MV-4-11 (cell line): ENCODE results near the gene MUC21.

Source experiments
- DNase-seq: peaks from one replicate; lab custom pipeline; 2025; lab: John Stamatoyannopoulos, UW

Gene MUC21

DNA sequence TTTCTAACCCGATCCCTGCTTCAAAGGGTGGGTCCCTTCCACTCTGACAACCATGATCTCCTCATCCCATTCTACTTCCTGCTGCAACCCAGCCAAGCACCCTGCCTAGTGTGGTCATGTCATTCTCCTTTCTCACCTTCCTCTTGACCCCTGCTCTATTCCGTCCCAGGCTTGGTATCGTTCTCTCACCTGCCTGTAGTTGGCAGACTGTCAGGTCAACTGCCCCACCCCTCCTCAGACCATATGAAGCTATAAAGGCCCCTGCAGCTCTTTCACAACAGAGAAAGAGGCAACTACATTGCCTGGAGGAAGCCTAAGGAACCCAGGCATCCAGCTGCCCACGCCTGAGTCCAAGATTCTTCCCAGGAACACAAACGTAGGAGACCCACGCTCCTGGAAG lies at the start of gene MUC21:
TSS of gene MUC21 (plus strand) at position 280 of the 400 bp plus-strand sequence. CDS start 241 bp downstream, outside the sequence.
- DNase-seq, result no peak

DNA sequence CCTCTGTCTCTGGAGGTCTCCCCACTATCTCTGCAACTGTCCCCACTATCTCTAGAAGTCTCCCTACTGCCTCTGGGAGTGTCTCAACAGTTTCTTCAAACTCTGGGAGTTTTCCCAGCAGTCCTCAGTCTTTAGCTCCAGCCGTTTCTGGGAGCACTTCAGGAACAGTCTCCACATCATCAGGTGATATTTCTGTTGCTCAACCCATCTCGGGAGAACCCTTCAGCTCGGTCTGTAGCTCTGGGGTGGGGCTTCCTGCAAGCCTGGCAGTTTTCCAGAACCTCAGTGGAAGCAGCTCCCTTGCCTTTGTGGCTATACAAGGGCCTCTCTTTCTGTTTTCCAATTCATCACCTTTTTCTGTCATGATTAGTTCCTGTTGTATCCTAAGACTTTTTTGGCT lies 48.5 kb upstream of the MUC21 start:
- DNase-seq, result no peak

DNA sequence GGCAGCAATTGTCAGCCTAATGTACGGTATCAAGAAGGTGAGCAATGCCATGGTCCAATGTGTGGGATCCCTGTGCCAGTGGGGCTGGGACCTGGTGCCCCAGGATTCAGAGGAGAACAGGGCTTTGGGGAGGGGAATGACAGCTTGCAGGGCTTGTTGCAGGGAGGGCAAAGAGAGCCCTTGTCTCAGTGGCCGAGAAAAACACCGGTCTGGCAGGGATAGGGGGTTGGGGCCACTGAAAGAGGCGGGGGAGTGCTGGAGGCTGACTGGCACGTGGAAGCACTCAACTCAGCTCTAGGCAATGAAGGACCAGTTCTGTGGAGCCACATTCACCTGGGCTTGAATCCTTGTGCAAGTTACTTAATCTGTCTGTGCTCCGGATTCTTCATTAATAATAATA lies 46.3 kb upstream of the MUC21 start:
- no peak for DNase-seq

DNA sequence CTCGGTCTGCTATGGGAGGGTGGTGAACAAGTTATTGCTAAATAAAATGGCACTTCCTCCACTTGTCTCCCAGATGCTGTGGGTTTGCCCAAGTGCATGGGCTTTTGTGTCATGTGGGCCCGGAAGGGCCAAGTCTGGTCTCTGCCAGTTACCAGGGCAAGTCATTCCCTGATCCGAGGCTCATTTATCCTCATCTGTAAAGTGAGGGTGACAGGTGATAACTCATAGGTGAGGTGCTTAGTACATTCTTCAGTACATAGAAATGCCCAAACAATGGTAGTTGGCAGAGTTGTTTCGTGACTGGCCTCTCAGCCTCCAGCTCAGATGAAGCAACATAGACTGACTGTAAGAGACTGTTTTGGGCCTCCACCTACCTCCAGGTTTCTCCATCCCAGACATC lies 44.8 kb upstream of the MUC21 start:
- DNase-seq, result no peak

DNA sequence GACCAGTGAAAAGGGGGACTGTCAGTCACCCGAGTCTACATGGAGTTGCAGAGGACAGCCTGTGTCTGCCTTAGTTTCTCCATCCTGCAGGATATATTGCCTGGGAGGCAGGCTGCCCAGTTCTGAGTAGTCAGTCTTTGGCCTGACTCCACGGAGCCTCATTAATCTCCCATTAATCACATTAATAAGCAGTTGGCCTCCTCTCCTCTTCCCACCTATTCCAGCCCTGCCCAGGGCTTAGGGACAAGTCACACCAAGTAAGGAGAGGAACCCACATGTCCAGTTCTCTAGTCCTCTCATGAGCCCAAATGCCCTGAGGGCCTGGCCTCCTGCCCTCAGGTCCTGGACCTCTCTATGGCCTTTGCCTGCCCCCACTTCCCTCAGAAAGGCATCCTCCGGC lies 44.0 kb upstream of the MUC21 start:
- DNase-seq, result no peak

DNA sequence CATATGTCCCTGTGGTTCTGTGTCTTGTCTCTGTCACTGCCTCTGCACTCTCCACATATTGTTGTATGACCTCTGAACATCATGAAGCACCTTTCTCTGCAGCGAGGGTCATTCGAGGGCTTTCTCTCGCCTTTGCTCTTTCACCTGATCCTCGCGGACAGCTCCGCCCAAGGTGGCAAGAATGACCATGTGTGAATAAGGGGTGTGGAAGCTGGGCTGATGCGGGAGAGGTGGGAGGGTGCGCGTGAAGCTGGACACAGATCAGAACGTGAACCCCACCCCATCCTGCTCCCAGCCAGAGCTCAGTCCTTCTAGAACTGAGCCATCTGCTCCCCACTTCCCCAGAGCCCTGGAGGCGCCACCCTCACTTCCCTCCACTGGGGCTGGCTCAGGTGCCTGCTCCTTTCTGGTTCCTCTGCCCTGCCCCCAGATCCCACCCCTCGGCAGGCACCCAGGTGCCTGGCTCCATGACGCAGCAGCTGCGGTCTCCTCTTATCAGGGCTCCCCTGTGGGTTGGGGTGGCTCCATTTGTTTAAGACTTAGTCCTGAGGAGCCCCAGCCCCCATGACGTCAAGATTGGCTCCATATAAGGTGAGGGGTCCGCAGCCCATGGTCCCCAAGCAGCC lies 43.0 kb upstream of the MUC21 start, which contains the start of gene MUCL3:
TSS of gene MUCL3 (plus strand) at position 613 of the 626 bp plus-strand sequence. CDS start 27 bp downstream, outside the sequence.
- no peak for DNase-seq

DNA sequence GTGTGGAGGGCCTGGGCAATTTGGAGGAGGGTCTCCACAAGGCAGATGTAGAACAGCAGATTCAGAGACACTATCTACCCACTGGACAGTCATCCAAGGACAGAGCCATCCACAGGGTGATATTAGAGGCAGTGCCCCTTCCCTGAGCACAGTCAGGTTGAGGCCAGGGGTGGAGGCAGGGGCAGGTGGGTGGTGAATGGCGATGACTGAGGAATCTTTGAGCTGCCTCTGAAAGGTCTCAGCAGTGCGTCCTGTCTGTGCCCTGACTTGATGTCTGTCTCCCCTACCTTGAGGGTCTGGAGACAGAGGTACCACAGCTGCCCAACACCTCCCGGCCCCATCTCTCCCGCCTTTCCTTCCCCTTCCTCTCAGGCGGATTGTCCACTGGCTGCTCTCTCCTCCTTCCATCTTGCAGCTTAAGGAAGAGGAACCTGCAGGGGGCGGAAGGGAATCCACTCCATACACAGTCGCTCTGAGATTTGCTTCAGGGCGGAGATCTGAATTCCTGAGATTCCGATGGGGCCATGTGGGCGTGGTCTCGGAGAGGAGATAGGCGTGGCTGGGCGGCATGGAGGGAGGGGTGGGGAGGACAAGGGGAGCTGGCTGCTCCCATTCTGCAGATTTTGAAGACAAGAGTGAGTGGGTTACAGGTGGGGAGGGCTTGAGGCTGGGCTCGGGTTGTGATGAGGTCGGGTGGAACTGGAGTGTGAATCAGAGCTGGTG lies 41.0 kb upstream of the MUC21 start:
- no peak for DNase-seq

DNA sequence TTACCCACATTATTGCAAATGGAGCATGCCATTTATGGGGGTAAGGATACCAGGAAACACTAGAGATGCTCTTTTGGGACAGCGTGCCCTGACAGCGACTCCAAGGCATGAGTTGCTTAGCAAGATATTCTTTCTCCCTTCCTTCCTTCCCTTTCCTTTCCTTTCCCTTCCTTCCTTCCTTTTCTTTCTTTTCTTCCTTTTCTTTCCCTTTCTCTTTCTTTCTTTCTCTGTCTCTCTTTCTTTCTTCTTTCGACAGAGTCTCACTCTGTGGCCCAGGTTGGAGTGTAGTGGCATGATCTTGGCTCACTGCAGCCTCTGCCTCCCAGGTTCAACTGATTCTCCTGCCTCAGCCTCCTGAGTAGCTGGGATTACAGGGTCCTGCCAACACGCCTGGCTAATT lies 39.5 kb upstream of the MUC21 start:
- no peak for DNase-seq

DNA sequence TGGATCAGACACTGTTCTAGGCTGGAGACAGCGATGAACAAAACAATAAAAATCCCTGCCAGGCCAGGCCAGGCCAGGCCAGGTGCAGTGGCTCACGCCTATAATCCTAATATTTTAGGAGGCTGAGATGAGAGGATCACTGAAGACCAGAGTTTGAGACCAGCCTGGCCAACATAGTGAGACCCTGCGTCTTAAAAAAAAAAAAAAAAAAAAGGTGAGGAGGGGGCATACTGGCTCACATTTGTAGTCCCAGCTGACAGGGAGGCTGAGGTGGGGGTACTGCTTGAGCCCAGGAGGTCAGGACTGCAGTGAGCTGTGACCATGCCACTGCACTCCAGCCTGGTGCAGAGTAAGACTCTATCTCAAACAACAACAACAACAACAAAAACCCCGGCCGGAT lies 38.2 kb upstream of the MUC21 start:
- DNase-seq, result no peak

DNA sequence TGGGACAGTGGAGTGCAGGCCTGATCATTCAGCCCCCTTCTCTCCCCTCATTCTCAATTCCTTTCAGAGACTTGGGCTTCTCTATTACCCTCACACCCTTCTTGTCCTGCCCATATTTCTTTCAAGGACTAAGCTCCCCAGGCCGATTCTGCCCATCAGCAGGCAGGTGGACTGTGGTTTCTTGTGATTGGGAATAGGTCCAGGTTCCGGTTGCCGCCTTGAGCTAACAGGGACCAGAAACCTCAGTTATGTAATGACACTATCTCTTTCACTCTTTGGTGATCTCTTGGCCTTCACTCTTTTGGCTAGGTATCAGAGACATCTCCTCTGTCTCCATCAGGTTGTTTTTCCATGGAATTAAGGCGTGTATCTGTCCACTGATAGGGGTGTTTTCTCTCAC lies 36.3 kb upstream of the MUC21 start:
- DNase-seq, result no peak

DNA sequence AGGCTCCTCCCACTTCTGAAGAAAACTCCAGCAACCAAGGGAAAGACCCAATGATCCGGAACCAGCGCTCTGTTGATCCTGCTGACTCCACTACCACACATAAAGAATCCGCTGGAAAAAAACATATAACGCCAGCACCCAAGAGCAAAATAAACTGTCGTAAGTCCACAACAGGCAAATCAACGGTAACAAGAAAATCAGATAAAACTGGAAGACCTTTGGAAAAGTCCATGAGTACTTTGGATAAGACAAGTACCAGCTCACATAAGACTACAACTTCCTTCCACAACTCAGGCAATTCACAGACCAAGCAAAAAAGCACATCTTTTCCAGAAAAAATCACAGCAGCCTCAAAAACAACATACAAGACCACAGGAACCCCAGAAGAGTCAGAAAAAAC lies 34.7 kb upstream of the MUC21 start:
- DNase-seq, result no peak

DNA sequence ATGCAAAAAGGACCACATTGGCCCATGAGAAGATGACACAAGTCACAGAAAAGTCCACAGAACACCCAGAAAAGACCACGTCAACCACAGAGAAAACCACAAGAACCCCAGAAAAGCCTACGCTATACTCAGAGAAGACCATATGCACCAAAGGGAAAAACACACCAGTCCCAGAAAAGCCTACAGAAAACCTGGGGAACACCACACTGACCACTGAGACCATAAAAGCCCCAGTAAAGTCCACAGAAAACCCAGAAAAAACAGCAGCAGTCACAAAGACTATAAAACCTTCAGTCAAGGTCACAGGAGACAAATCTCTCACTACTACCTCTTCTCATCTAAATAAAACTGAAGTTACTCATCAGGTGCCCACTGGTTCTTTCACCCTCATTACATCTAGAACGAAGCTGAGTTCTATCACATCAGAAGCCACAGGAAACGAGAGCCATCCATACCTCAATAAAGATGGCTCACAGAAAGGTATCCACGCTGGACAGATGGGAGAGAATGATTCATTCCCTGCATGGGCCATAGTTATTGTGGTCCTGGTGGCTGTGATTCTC lies 31.5 kb upstream of the MUC21 start:
- no peak for DNase-seq

DNA sequence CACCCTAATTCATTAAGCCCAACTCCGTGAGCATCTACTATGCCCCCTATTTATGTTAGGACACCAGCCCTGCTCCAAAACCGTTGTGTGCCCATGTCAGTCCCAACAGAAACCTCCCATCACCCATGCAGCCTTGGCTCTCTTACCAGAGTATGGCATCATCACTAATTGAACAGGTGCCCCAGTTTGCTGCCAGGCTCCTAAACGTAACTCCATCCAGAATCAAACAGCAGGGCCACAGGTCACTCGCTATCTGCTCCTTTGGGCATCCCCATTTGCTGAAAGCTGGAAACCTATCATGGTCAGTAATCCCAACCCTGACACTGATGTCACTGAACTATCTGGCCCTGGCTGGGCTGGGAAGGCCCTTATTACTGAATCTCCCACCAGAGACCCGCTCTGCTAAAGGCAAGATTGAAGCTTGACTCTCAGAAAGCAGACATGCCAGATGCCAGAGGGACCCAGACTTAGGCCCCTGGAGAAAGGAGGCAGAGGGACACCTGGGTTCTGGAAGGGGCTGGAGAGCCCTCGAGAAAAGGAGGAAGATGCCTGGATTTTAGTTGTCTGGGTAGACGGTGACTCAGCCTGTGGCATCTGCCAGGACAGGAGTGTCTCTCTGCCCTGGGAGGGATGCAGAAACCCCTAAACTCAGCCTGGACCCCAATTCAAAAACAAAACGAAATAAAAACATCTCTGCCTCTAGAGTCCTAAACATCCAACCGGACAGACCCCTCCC lies 28.7 kb upstream of the MUC21 start:
- DNase-seq, result no peak

DNA sequence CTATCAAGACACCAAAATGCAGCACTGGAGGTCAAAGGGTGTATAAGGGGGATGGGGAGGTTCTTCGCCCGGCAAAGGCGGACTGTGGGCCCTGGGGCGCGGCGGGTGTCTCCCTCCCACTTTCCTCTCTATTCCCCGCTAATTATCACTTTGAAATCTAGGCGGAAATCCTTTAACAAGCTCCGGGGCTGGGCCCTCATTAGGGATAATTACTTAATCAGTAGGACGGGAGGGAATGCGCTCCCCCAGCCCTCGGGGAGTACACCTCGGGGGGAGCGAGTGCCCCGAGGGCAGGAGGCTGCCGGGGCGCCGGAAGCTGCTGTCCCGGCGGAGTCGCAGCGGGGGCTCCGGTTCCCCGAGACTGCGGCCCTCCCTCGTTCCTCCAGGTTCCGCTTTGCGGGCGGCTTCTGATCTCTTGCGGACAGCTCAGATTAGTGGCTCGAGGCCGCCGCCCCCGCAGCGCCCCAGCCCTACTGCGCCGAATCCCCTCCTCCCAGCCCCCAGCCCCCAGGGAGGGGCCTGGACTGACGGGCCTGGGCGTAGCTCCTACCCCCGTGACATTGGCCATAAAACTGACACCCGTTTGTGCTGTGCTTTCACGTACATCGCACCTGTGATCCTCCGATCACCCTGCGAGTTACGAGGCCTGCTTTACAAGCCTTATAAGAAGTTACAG lies 28.0 kb upstream of the MUC21 start:
- peak; percentile 47 for DNase-seq

DNA sequence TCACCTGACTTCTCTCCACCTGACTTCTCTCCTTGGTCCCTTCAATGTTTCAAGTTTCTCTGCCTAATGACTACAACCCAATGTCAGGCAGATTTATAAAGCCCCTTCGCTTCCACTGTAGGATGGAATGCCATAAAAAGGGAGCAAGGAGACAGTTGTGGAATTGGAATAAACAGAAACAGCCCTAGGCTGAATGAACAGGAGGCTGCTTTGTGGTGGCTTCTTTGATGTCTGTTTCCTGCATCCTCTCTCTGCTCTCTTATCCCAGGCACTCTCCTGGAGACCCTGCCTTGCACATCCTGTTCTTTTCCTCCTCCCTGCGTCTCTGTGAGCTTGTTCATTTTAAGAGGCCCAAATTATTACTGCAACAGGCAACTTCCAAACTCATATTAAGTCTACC lies 25.8 kb upstream of the MUC21 start:
- DNase-seq, result no peak

DNA sequence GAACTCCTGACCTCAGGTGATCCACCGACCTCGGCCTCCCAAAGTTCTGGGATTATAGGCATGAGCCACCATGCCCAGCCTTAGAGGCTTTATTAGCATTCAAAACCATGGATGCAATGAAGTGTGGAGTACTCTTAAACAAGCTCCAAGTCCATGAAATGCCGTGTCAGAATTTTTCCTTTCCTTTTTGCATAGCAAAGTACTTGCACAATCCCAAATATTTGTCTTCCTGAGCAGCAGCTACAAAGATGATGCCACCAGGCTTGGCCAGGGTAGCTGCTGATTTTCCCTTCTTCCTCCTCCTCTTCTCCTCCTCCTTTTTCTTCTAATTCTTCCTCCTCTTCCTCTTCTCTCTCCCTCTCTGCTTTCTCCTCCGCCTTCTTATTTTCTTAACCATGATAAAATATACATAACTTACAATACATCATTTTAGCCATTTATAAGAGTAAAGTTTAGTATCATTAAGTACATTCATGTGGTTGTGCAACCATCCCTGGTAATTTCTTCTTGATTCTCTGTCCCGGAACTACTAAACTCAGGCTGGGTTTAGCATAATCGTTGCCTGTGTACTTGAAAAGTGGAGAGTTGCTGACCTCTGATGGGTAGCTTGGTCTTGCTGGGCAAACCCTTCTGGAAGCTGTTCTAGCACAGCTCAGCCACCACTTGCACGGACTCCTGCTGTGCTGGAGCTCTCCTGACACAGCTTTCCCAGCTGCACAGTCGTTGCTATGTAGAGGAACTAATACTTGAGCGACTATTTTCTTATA lies 22.4 kb upstream of the MUC21 start:
- DNase-seq, result peak; percentile 29

DNA sequence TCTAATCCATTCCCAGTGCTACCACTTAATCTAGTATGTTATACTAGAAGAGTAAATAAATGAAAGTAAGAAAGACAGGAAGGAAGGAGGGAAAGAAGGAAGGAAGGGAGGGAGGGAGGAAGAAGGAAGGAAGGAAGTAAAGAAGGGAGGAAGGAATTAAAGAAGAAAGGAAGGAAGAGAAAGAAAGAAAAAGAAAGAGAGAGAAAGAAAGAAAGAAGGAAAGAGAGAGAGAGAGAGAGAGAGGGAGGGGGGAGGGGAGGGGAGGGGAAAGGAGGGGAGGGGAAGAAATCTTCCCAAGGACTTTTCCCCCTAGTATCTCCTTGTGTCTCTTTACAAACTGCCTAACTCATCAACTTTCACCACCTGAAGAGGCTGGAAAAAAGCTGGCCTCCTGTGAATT lies 20.8 kb upstream of the MUC21 start:
- DNase-seq, result no peak

DNA sequence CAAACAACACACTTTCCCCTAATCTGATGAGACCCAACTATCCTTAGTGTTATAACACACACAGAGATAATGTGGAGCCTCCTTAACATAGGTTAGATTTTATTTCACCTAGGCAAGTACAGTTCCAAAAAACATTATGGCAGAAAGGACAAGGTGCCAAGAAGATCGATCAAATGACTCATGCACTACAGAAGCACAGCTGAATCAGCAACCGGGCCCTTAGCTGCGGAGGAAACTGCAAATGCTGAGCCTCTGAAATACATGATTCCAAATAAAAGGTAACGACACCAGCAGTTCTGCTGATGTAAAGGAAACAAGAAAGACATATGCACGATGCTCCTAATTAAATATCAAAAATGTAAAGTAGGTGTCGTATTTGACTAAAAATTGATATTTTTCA lies 19.9 kb upstream of the MUC21 start:
- no peak for DNase-seq

DNA sequence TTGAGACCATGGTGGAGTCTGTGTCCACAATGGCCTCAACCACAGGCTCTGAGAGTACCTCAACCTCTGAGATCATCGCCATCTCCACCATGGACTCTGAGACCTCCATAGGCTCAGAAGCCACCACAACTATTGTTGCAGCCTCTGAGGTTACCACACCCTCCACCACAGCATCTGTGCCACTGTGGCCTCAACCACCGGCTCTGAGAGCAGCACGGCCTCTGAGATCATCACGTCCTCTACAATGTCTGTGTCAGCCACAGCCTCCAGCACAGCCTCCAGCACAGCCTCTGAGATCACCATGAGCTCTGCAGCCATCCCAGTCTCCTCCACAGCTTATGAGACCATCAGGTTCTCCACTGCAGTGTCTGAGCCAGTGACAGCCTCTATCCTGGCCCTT lies 19.4 kb upstream of the MUC21 start:
- DNase-seq, result peak; percentile 85

DNA sequence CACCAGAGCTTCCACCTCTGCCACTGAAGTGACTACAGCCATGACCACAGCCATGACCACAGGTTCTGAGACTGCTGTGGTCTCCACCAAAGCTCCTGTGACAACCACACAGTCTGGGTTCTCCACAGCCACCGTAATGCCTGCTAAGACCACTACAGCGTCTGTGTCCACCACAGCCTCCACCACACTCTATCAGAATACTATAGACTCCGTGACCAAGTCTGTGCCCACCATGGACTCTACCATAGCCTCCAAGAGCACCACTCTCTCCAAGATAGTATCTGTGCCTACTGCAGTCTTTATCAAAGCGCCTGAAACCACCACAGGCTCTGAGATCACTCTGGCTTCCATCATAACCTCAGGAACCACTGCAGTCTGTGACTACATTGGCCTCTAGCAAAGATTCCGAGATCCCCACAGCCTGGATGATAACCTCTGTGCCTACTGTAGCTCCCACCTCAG lies 18.3 kb upstream of the MUC21 start:
- DNase-seq, result peak; percentile 40

DNA sequence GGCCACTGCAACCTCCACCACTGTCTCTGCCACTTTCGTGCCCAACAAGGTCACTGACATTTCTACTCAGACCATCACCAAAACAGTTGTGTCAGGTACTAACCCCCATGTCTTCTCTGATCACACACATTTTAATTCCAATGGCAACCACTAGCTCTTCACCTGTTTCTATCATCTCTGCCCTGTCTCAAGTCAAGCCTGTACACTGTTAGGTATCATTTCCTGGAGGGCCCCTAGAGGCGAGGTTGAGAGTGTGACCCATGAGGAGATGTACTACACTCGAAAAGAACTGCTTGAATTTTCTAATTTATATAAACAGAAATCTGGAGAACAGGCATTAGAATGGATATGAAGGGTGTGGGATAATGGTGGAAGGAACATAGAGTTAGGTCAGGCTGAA lies 17.4 kb upstream of the MUC21 start:
- DNase-seq, result no peak
